GM12878 (cell line): ENCODE measurements around the gene ZPR1. TPM values are rescaled to one million over a fixed set of nuclear protein-coding genes. Genes with fewer than 3 reads are reported as not detected.

Source experiments
- ATAC-seq: fragments of 200-7000 bp; cut with Tn5 transposase; 3 replicates; pipeline ENCODE4 v1.9.1; 2020; ENCODE audit warnings: mild to moderate bottlenecking, moderate library complexity
- BruUV-seq: library from RNA; stranded (reverse); fragments of 400-500 nt; replicated peaks from 2 replicates; lab custom pipeline; 2021; lab: Mats Ljungman, UMichigan
- CTCF ChIA-PET: fragments of 300-600 bp; sonication (Branson Sonifier 250); formaldehyde crosslinking; extraction: SDS; loops from one replicate; lab custom pipeline; 2021; ENCODE audit warnings: inconsistent platforms; lab: Yijun Ruan, JAX
- POLR2A ChIA-PET: fragments of 350-600 bp; formaldehyde crosslinking; extraction: SDS; loops from one replicate; lab custom pipeline; 2021; ENCODE audit warnings: inconsistent platforms; lab: Charles Lee
- RAD21 ChIA-PET: fragments of 300-600 bp; sonication (Branson Sonifier 250); formaldehyde crosslinking; loops from one replicate; lab custom pipeline; 2023; ENCODE audit warnings: antibody characterized with exemption; ENCODE audit not compliant: unreplicated experiment; lab: Charles Lee
- SMC1A ChIA-PET: fragments of 300-600 bp; sonication (Branson Sonifier 250); formaldehyde crosslinking; loops from one replicate; lab custom pipeline; 2023; ENCODE audit not compliant: unreplicated experiment, uncharacterized antibody; lab: Charles Lee
- DNase-seq: peaks from one replicate; pipeline ENCODE4 v3.0.0-alpha.2; 2011; ENCODE audit warnings: low read depth, low spot score
- FAIRE-seq: peaks from 3 replicates; lab custom pipeline; 2011; peaks lifted over from hg19 to GRCh38; lab: Jason Lieb, UNC
- H2AFZ ChIP-seq: 2 replicates; pipeline ENCODE4 v1.6.0; 2011; ENCODE audit warnings: low read depth, low read length, control low read depth; ENCODE audit not compliant: control insufficient read depth
- H3K27ac ChIP-seq: 2 replicates; pipeline ENCODE4 v1.5.1; 2011; ENCODE audit warnings: control low read depth; ENCODE audit not compliant: control insufficient read depth, insufficient read depth
- H3K27me3 ChIP-seq, 2 experiments: replicated peaks in 1 of 2; 2 replicates each; pipeline versions ENCODE4 v1.6.0 to v1.6.1; 2011; ENCODE audit warnings: low read length in 1 of 2; ENCODE audit not compliant: control insufficient read depth in 2 of 2, insufficient read depth in 2 of 2
- H3K36me3 ChIP-seq, 2 experiments: 2 replicates each; pipeline ENCODE4 v1.5.1; 2011; ENCODE audit warnings: low read length in 1 of 2; ENCODE audit not compliant: control insufficient read depth in 2 of 2, insufficient read depth in 2 of 2
- H3K4me1 ChIP-seq: 2 replicates; pipeline ENCODE4 v1.6.1; 2011; ENCODE audit warnings: mild to moderate bottlenecking, low read length, moderate library complexity, mixed read lengths; ENCODE audit not compliant: control insufficient read depth, insufficient read depth
- H3K4me2 ChIP-seq: 2 replicates; pipeline ENCODE4 v1.6.0; 2011; ENCODE audit warnings: control low read depth; ENCODE audit not compliant: control insufficient read depth, insufficient read depth
- H3K4me3 ChIP-seq: fragments of 200-600 bp; sonication (generic); 2 replicates; pipeline ENCODE4 v1.5.1; 2016
- H3K79me2 ChIP-seq: 2 replicates; pipeline ENCODE4 v1.6.0; 2011; ENCODE audit warnings: low read length; ENCODE audit not compliant: control insufficient read depth, insufficient read depth
- H3K9ac ChIP-seq: 2 replicates; pipeline ENCODE4 v1.8.0; 2011; ENCODE audit warnings: low read length, control low read depth, mixed read lengths; ENCODE audit not compliant: control insufficient read depth, insufficient read depth
- H3K9me3 ChIP-seq: replicated peaks from 3 replicates; pipeline ENCODE4 v1.5.1; 2011; ENCODE audit warnings: mild to moderate bottlenecking, low read length; ENCODE audit not compliant: control insufficient read depth, insufficient read depth
- H4K20me1 ChIP-seq: 2 replicates; pipeline ENCODE4 v1.6.0; 2011; ENCODE audit not compliant: control insufficient read depth, insufficient read depth
- BRCA1 ChIP-seq: IDR thresholded peaks from 2 replicates; pipeline ENCODE4 v1.6.1; 2011; ENCODE audit warnings: low read depth, low read length, improper control_type of control experiment
- EED ChIP-seq: sonication (generic); IDR thresholded peaks from 2 replicates; pipeline ENCODE4 v1.6.1; 2016; ENCODE audit warnings: antibody characterized with exemption, low read depth
- EZH2 ChIP-seq: IDR thresholded peaks from 2 replicates; pipeline ENCODE4 v1.6.1; 2012; ENCODE audit warnings: low read depth, mild to moderate bottlenecking, control low read depth, inconsistent platforms, low read length, borderline replicate concordance; ENCODE audit not compliant: control insufficient read depth
- FOXM1 ChIP-seq: IDR thresholded peaks from 2 replicates; pipeline ENCODE4 v1.6.1; 2012; ENCODE audit warnings: low read depth, mild to moderate bottlenecking, inconsistent platforms, low read length, moderate library complexity
- NRF1 ChIP-seq: conservative IDR thresholded peaks from 2 replicates; pipeline ENCODE4 v1.6.1; 2011; ENCODE audit warnings: mild to moderate bottlenecking, low read depth, low read length, improper control_type of control experiment
- RBBP5 ChIP-seq: fragments of 200-600 bp; sonication (generic); conservative IDR thresholded peaks from 2 replicates; pipeline ENCODE4 v1.6.1; 2016
- REST ChIP-seq: IDR thresholded peaks from 2 replicates; pipeline ENCODE4 v1.6.1; 2012; ENCODE audit warnings: mild to moderate bottlenecking, low read depth, low read length
- SMAD5 ChIP-seq: IDR thresholded peaks from 2 replicates; pipeline ENCODE4 v1.6.1; 2016; ENCODE audit warnings: antibody characterized with exemption, low read depth
- TAF1 ChIP-seq: IDR thresholded peaks from 2 replicates; pipeline ENCODE4 v1.6.1; 2011; ENCODE audit warnings: mild to moderate bottlenecking, low read depth, low read length, borderline replicate concordance
- WRNIP1 ChIP-seq: IDR thresholded peaks from 2 replicates; pipeline ENCODE4 v1.6.1; 2011; ENCODE audit warnings: low read depth, low read length, improper control_type of control experiment, borderline replicate concordance
- ZNF217 ChIP-seq: fragments of 450-650 bp; IDR thresholded peaks from 2 replicates; pipeline ENCODE4 v1.6.1; 2017; ENCODE audit warnings: antibody characterized with exemption, mild to moderate bottlenecking
- ZNF384 ChIP-seq: IDR thresholded peaks from 2 replicates; pipeline ENCODE4 v1.6.1; 2012; ENCODE audit warnings: low read depth, mild to moderate bottlenecking, low read length, improper control_type of control experiment, borderline replicate concordance
- ZSCAN29 ChIP-seq: fragments of 450-650 bp; IDR thresholded peaks from 2 replicates; pipeline ENCODE4 v1.6.1; 2017; ENCODE audit warnings: mild to moderate bottlenecking, moderate library complexity
- WGBS: methylation state at CpG from one replicate; pipeline ENCODE4 v1.1.6; 2016; ENCODE audit warnings: low lambda C conversion rate; ENCODE audit not compliant: insufficient replicate concordance, insufficient coverage; ENCODE audit errors: missing lambda C conversion rate; 5-methylcytosine and 5-hydroxymethylcytosine counted together
- in situ Hi-C: fragments of 300-500 bp; cut with MboI; formaldehyde crosslinking; loops from 9 replicates; pipeline ENCODE4 v1.14.3; 2018; ENCODE audit warnings: mixed read lengths
- intact Hi-C: fragments of 100-400 bp; cut with micrococcal nuclease; formaldehyde crosslinking; loops from one replicate; pipeline ENCODE4 v1.14.2; 2022; ENCODE audit not compliant: unreplicated experiment
- polyA plus RNA-seq, 11 experiments: library from polyadenylated mRNA; depleted of rRNA in 4 of 11; unstranded in 6 of 11; stranded (reverse) in 5 of 11; fragments of >200 nt; fragmentation: Nextera tagmentation in 4 of 11; fragmentation: Illumina TruSeq in 1 of 11; extraction: Ambion mirVana in 4 of 11; extraction: Trizol in 1 of 11; gene quantifications; 1 replicate in 1 of 11; 2 replicates in 10 of 11; pipeline versions ENCODE4 v1.2.1 to v1.2.3, GENCODE V29; 2011 to 2016; ENCODE audit warnings: inconsistent platforms in 2 of 11, missing spikeins in 2 of 11, low read depth in 1 of 11
- total RNA-seq, 4 experiments: library from RNA; depleted of rRNA in 3 of 4; stranded (reverse); fragments of >200 nt in 3 of 4; fragmentation: Illumina TruSeq in 1 of 4; extraction: Trizol in 1 of 4; gene quantifications; 2 replicates each; pipeline versions ENCODE4 v1.2.1 to v1.2.3, GENCODE V29; 2013 to 2021
- TF ChIP-seq, protein P1 (sequence below): fragments of 450-650 bp; IDR thresholded peaks from 2 replicates; pipeline ENCODE4 v1.6.1; 2014; ENCODE audit warnings: mild to moderate bottlenecking
- TF ChIP-seq, protein P2 (sequence below): IDR thresholded peaks from 2 replicates; pipeline ENCODE4 v1.6.1; 2012; ENCODE audit warnings: low read depth, low read length, improper control_type of control experiment

Gene ZPR1
- total and polyA plus RNA-seq, 10 of the 15 experiments (the other 5 are each of a cell fraction or from before 2014, with no cell fraction given), result 9.3 to 89.7 (median 54.7) TPM

GRCh38 chr11:116771935-116772334 is 15.9 kb downstream of the ZPR1 start (continued):
- TF ChIP-seq ZSCAN29 (no peak), NRF1 (no peak), ZNF217 (no peak), FOXM1 (no peak), TAF1 (no peak), SMAD5 (no peak)

GRCh38 chr11:116762132-116762531 is 25.7 kb downstream of the ZPR1 start:
- BruUV-seq, result no TSS peak
- ChIA-PET CTCF (interaction anchor here (1.8 to 2.6 kb wide), 2 partner anchors 29 to 73 kb away, joined by 6 read pairs; no protein-coding TSS in a partner anchor), RAD21 (no interaction called here), POLR2A (interaction anchor here (0.6 kb wide), 1 partner anchor 21 kb away, joined by 6 read pairs; no protein-coding TSS in a partner anchor), SMC1A (no interaction called here)
- Histone ChIP-seq H3K27ac (no peak overlapping the region), H3K79me2 (no peaks in the 10 kb centered on the region), H3K4me1 (no peaks in the 10 kb centered on the region), H3K9me3 (no peaks in the 10 kb centered on the region), H2AFZ (no peak overlapping the region), H3K36me3 (peaks cover 7 to 26% of the 10 kb centered on the region in 2 experiments), H3K27me3 (no peaks in the 10 kb centered on the region), H4K20me1 (no peaks in the 10 kb centered on the region), H3K4me2 (no peak overlapping the region), H3K4me3 (no peak overlapping the region), H3K9ac (no peak overlapping the region)
- TF ChIP-seq EZH2, result no peak
- TF ChIP-seq, protein P1, sequence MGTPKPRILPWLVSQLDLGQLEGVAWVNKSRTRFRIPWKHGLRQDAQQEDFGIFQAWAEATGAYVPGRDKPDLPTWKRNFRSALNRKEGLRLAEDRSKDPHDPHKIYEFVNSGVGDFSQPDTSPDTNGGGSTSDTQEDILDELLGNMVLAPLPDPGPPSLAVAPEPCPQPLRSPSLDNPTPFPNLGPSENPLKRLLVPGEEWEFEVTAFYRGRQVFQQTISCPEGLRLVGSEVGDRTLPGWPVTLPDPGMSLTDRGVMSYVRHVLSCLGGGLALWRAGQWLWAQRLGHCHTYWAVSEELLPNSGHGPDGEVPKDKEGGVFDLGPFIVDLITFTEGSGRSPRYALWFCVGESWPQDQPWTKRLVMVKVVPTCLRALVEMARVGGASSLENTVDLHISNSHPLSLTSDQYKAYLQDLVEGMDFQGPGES, result no peak
- no peak for TF ChIP-seq BRCA1
- TF ChIP-seq RBBP5, result no peak
- no peak for TF ChIP-seq EED
- no peak for TF ChIP-seq WRNIP1
- TF ChIP-seq ZNF384, result no peak
- TF ChIP-seq, protein P2, sequence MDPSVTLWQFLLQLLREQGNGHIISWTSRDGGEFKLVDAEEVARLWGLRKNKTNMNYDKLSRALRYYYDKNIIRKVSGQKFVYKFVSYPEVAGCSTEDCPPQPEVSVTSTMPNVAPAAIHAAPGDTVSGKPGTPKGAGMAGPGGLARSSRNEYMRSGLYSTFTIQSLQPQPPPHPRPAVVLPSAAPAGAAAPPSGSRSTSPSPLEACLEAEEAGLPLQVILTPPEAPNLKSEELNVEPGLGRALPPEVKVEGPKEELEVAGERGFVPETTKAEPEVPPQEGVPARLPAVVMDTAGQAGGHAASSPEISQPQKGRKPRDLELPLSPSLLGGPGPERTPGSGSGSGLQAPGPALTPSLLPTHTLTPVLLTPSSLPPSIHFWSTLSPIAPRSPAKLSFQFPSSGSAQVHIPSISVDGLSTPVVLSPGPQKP, result no peak
- TF ChIP-seq REST, result no peak
- no peak for DNase-seq
- FAIRE-seq, result no peak
- no peak for ATAC-seq
- intact Hi-C loops (no loop called here), in situ Hi-C loops (no loop called here)
- 66% methylated on average over 2 of the region's 2 CpGs for WGBS
